ENCODE results near the gene NDUFS1.

- no peak for TF ChIP-seq CTCF (IDR thresholded peaks at IDR 0.05)
- no peak for TF ChIP-seq POLR2A (IDR thresholded peaks at IDR 0.05)
- TF ChIP-seq EP300 (IDR thresholded peaks at IDR 0.05) = no peak
Measured at GRCh38 chr2:206144383-206144782, 14.9 kb downstream of the NDUFS1 start.

Measured in ovary (tissue), 3 donors.